ENCODE measurements around the gene HINT3.

Gene HINT3

GRCh38 chr6:125939791-125940190, 16.8 kb upstream of the HINT3 start:
- Histone ChIP-seq H3K27ac (ENCODE audit: low read depth, low read length, poor library complexity, severe bottlenecking) (no peak overlapping the region), H3K27me3 (ENCODE audit: insufficient read depth, low read length) (no peaks in the 10 kb centered on the region), H3K4me3 (ENCODE audit: low read depth, low read length, poor library complexity, severe bottlenecking) (no peak overlapping the region), H3F3A (ENCODE audit: insufficient read depth, low read length) (no peaks in the 10 kb centered on the region), H3K9ac (ENCODE audit: low read length) (no peak overlapping the region), H3K36me3 (ENCODE audit: insufficient read depth, low read length) (no peaks in the 10 kb centered on the region), H4K20me1 (ENCODE audit: insufficient read depth, low read length) (no peaks in the 10 kb centered on the region), H3K79me2 (ENCODE audit: insufficient read depth, low read length) (no peaks in the 10 kb centered on the region), H3K9me3 (ENCODE audit: low read length) (no peaks in the 10 kb centered on the region), H3K9me2 (ENCODE audit: low read depth, low read length) (no peaks in the 10 kb centered on the region), H3K4me1 (ENCODE audit: insufficient read depth, low read length, severe bottlenecking) (no peaks in the 10 kb centered on the region), H3K4me2 (ENCODE audit: low read length) (no peak overlapping the region), H2AFZ (ENCODE audit: low read length) (no peak overlapping the region)
- no peak for TF ChIP-seq EZH2 (IDR thresholded peaks at IDR 0.05; ENCODE audit: borderline replicate concordance, low read length)
- TF ChIP-seq, protein P1, sequence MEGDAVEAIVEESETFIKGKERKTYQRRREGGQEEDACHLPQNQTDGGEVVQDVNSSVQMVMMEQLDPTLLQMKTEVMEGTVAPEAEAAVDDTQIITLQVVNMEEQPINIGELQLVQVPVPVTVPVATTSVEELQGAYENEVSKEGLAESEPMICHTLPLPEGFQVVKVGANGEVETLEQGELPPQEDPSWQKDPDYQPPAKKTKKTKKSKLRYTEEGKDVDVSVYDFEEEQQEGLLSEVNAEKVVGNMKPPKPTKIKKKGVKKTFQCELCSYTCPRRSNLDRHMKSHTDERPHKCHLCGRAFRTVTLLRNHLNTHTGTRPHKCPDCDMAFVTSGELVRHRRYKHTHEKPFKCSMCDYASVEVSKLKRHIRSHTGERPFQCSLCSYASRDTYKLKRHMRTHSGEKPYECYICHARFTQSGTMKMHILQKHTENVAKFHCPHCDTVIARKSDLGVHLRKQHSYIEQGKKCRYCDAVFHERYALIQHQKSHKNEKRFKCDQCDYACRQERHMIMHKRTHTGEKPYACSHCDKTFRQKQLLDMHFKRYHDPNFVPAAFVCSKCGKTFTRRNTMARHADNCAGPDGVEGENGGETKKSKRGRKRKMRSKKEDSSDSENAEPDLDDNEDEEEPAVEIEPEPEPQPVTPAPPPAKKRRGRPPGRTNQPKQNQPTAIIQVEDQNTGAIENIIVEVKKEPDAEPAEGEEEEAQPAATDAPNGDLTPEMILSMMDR (IDR thresholded peaks at IDR 0.05; ENCODE audit: low read length): no peak

DNA sequence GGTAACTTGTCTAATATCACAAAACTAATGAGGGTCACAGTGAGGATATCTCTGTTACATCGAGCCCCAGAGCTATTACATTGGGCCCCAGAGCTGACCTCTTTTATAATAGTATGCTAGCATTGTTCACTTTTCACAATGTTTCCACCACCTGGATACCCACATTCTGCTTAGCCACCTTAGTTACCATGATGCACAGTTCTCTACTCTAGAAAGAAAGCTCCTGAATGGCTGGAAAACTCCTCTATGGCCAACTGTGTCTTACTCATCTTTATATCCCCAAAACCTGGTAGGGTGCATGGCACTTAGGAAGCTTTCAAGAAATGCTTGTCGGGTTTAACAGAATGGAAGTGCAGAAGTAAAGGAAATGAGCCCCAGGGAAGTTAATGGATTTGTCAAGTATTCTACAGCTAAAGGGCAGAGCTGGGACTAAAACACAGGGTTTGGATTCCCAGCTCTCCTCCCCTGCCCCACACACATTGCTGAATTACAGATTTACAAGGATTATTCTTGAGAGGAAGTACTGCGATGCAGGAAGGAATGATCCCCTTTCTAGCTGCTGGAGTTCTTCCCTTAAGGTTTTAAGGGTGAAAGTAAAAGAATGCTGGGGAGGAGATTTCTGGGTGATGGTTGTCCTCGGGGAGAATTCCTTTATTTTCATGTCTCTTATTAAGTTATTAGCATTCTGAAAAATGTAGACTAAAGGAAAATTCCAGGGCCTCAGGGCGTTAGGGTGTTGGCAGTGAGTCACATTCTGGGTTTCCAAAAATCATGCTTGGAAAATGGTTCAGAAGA, 16.1 kb upstream of the HINT3 start:
- no peaks in the 10 kb centered on the region for H3K79me2 ChIP-seq (ENCODE audit: insufficient read depth, low read length)
- H3K9me2 ChIP-seq (ENCODE audit: low read depth, low read length): no peaks in the 10 kb centered on the region
- no peaks in the 10 kb centered on the region for H3K36me3 ChIP-seq (ENCODE audit: insufficient read depth, low read length)
- H3K9me3 ChIP-seq (ENCODE audit: low read length): no peaks in the 10 kb centered on the region
- no peak overlapping the region for H3K4me2 ChIP-seq (ENCODE audit: low read length)
- H2AFZ ChIP-seq (ENCODE audit: low read length): no peak overlapping the region
- no peaks in the 10 kb centered on the region for H3K4me1 ChIP-seq (ENCODE audit: insufficient read depth, low read length, severe bottlenecking)
- no peaks in the 10 kb centered on the region for H3F3A ChIP-seq (ENCODE audit: insufficient read depth, low read length)
- H3K27ac ChIP-seq (ENCODE audit: low read depth, low read length, poor library complexity, severe bottlenecking): no peak overlapping the region
- H4K20me1 ChIP-seq (ENCODE audit: insufficient read depth, low read length): no peaks in the 10 kb centered on the region
- no peak overlapping the region for H3K4me3 ChIP-seq (ENCODE audit: low read depth, low read length, poor library complexity, severe bottlenecking)
- no peaks in the 10 kb centered on the region for H3K27me3 ChIP-seq (ENCODE audit: insufficient read depth, low read length)
- TF ChIP-seq, protein P1 (IDR thresholded peaks at IDR 0.05; ENCODE audit: low read length): no peak
- TF ChIP-seq EZH2 (IDR thresholded peaks at IDR 0.05; ENCODE audit: borderline replicate concordance, low read length): no peak
- H3K9ac ChIP-seq (ENCODE audit: low read length): no peak overlapping the region

DNA sequence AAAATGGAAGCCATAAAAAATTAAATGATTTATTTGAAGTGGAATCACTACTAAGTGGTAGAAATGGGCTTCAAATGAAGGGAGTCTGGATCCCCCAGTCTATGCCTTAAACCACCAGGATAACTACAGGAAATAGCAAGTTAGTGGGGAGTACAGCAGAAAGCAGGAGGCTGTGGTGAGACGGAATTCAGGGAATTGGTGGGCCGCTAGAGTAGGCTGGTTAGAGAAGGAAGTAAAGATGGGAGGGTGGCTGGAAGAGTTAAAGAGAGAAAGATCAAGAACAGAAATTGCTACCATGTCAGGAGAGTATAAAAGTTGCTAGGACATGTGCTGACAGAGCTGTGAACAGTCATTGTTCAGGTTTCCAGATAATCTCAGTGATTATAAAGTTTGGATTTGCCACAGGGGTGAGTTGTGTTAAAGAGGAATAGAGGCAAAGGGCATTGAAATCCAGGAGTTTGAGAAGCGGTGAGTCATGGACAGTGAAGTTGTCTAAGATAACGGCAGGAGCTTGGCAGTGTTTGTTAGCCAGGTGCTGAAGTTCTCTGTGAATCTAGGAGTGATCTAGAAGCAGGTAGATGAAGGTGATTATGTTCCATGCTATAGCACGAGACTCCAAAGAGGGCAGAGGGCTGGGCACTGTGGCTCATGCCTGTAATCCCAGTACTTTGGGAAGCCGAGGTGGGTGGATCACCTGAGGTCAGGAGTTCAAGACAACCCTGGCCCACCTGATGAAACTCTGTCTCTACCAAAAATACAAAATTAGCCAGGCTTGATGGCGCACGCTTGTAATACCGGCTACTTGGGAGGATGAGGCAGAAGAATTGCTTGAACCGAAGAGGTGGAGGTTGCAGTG, 13.7 kb upstream of the HINT3 start:
- no peaks in the 10 kb centered on the region for H4K20me1 ChIP-seq (ENCODE audit: insufficient read depth, low read length)
- no peak overlapping the region for H3K4me3 ChIP-seq (ENCODE audit: low read depth, low read length, poor library complexity, severe bottlenecking)
- no peaks in the 10 kb centered on the region for H3K4me1 ChIP-seq (ENCODE audit: insufficient read depth, low read length, severe bottlenecking)
- no peak overlapping the region for H3K4me2 ChIP-seq (ENCODE audit: low read length)
- TF ChIP-seq, protein P1 (IDR thresholded peaks at IDR 0.05; ENCODE audit: low read length): no peak
- no peak for TF ChIP-seq EZH2 (IDR thresholded peaks at IDR 0.05; ENCODE audit: borderline replicate concordance, low read length)
- H3F3A ChIP-seq (ENCODE audit: insufficient read depth, low read length): no peaks in the 10 kb centered on the region
- H3K79me2 ChIP-seq (ENCODE audit: insufficient read depth, low read length): no peaks in the 10 kb centered on the region
- no peak overlapping the region for H2AFZ ChIP-seq (ENCODE audit: low read length)
- H3K9me3 ChIP-seq (ENCODE audit: low read length): no peaks in the 10 kb centered on the region
- H3K9me2 ChIP-seq (ENCODE audit: low read depth, low read length): no peaks in the 10 kb centered on the region
- no peaks in the 10 kb centered on the region for H3K36me3 ChIP-seq (ENCODE audit: insufficient read depth, low read length)
- H3K27me3 ChIP-seq (ENCODE audit: insufficient read depth, low read length): no peaks in the 10 kb centered on the region
- H3K9ac ChIP-seq (ENCODE audit: low read length): no peak overlapping the region
- no peak overlapping the region for H3K27ac ChIP-seq (ENCODE audit: low read depth, low read length, poor library complexity, severe bottlenecking)

All from OCI-LY1 (cell line).